HG02678 (cell line): ENCODE measurements around the gene DPP10.
"Not testable (repeated sequence)": the region's sequence is repeated elsewhere in the genome, so short reads cannot be mapped to it uniquely, and the experiment has no call there.

ENCODE experiments used
- ATAC-seq: cut with Tn5 transposase; IDR thresholded peaks from one replicate; pipeline ENCODE4 v1.9.1; 2021; ENCODE audit warnings: mild to moderate bottlenecking, moderate library complexity; ENCODE audit not compliant: unreplicated experiment

DPP10 gene

GRCh38 chr2:114442510-114442909, at the start of gene DPP10:
Gene DPP10 (plus strand): TSS chr2:114442641.
- no peak for ATAC-seq

- no peak for ATAC-seq
Observed at GRCh38 chr2:114400890-114401289, 41.6 kb upstream of the DPP10 start.

- no peak for ATAC-seq
Observed at GRCh38 chr2:114405247-114406116, 37.0 kb upstream of the DPP10 start.

- ATAC-seq = no peak
Observed at GRCh38 chr2:114406347-114406746, 36.1 kb upstream of the DPP10 start.

GRCh38 chr2:114407353-114407752, 35.1 kb upstream of the DPP10 start:
- ATAC-seq = not testable (repeated sequence)

- ATAC-seq = no peak
Observed at GRCh38 chr2:114421781-114422180, 20.7 kb upstream of the DPP10 start.

- no peak for ATAC-seq
Observed at GRCh38 chr2:114424699-114425098, 17.7 kb upstream of the DPP10 start.

- ATAC-seq = no peak
Observed at GRCh38 chr2:114426756-114427155, 15.7 kb upstream of the DPP10 start.

- ATAC-seq = no peak
Observed at GRCh38 chr2:114436329-114436728, 6.1 kb upstream of the DPP10 start.

GRCh38 chr2:114446571-114446970, 4.1 kb downstream of the DPP10 start:
- no peak for ATAC-seq

- ATAC-seq = no peak
Observed at GRCh38 chr2:114450639-114451038, 8.2 kb downstream of the DPP10 start.

- ATAC-seq = no peak
Observed at GRCh38 chr2:114456566-114456965, 14.1 kb downstream of the DPP10 start.

- ATAC-seq = no peak
Observed at GRCh38 chr2:114457956-114458355, 15.5 kb downstream of the DPP10 start.

- ATAC-seq = no peak
Observed at GRCh38 chr2:114461116-114461515, 18.7 kb downstream of the DPP10 start.

GRCh38 chr2:114464961-114465706, 22.7 kb downstream of the DPP10 start:
- no peak for ATAC-seq

- no peak for ATAC-seq
Observed at GRCh38 chr2:114468343-114468742, 25.9 kb downstream of the DPP10 start.

GRCh38 chr2:114472246-114472645, 29.8 kb downstream of the DPP10 start:
- ATAC-seq = no peak

GRCh38 chr2:114472726-114473125, 30.3 kb downstream of the DPP10 start:
- ATAC-seq = no peak

- ATAC-seq = no peak
Observed at GRCh38 chr2:114488841-114489530, 46.5 kb downstream of the DPP10 start.

- no peak for ATAC-seq
Observed at GRCh38 chr2:114495046-114495445, 52.6 kb downstream of the DPP10 start.

- no peak for ATAC-seq
Observed at GRCh38 chr2:114496959-114497358, 54.5 kb downstream of the DPP10 start.
